Testis (tissue), 3 donors: ENCODE measurements around the gene TSPAN14. TPM values are rescaled to one million over a fixed set of nuclear protein-coding genes. Genes with fewer than 3 reads are reported as not detected.

Experiments
- DNase-seq: peaks from one replicate; pipeline ENCODE4 v3.0.0-alpha.2; 2019
- H3K27ac ChIP-seq, 2 donors: fragments of 200-600 bp; sonication (generic); one replicate each; pipeline ENCODE4 v1.5.1; 2019
- H3K27me3 ChIP-seq: fragments of 200-600 bp; sonication (generic); one replicate; pipeline ENCODE4 v1.5.1; 2019
- H3K36me3 ChIP-seq: fragments of 200-600 bp; sonication (generic); one replicate; pipeline ENCODE4 v1.5.1; 2017; ENCODE audit warnings: low read depth; ENCODE audit errors: missing control alignments
- H3K4me1 ChIP-seq: fragments of 200-600 bp; sonication (generic); one replicate; pipeline ENCODE4 v1.5.1; 2019
- H3K4me3 ChIP-seq, 2 donors: fragments of 200-600 bp; sonication (generic); one replicate each; pipeline ENCODE4 v1.5.1; 2017 to 2019
- H3K9me3 ChIP-seq: fragments of 200-600 bp; sonication (generic); one replicate; pipeline ENCODE4 v1.5.1; 2017
- CTCF ChIP-seq, 3 experiments: fragments of 450-650 bp in 2 of 3; fragments of 200-600 bp in 1 of 3; sonication (generic) in 1 of 3; IDR thresholded peaks; one replicate each; pipeline ENCODE4 v1.5.1; 2016 to 2019; ENCODE audit warnings: antibody characterized with exemption in 3 of 3, mild to moderate bottlenecking in 2 of 3, moderate library complexity in 1 of 3
- POLR2A ChIP-seq: fragments of 450-650 bp; IDR thresholded peaks from one replicate; pipeline ENCODE4 v1.6.1; 2017; ENCODE audit warnings: antibody characterized with exemption, mild to moderate bottlenecking, moderate library complexity
- WGBS, 2 donors: methylation state at CpG; one replicate each; pipeline ENCODE4 v1.1.5; 2018; 5-methylcytosine and 5-hydroxymethylcytosine counted together
- intact Hi-C: fragments of 100-400 bp; cut with DNase I; formaldehyde crosslinking; loops from one replicate; pipeline ENCODE4 v1.15.1; 2023; ENCODE audit warnings: low total_unique reads
- polyA plus RNA-seq: library from polyadenylated mRNA; stranded (reverse); fragments of 350-450 nt; fragmentation: Illumina TruSeq; extraction: RNeasy Lipid Tissue Mini Kit (QIAGEN cat#74804); gene quantifications from one replicate; pipeline ENCODE4 v1.2.3, GENCODE V29; 2014; ENCODE audit warnings: low read depth, low replicate concordance; ENCODE audit not compliant: insufficient read depth
- total RNA-seq, 2 donors: library from RNA; depleted of rRNA; stranded (reverse); fragments of >200 nt; gene quantifications; one replicate each; pipeline ENCODE4 v1.2.3, GENCODE V29; 2016

The TSPAN14 gene
- total and polyA plus RNA-seq, 3 donors from 2014 or later = 59.1 to 64.6 (median 61.4) TPM

- intact Hi-C loops = no loop called here
- DNase-seq = no peak
- 29 to 45% methylated on average over 2 to 3 of the region's 3 CpGs for WGBS, 2 donors
- TF ChIP-seq POLR2A (no peak), CTCF (IDR thresholded peaks at IDR 0.05) (no peak)
- H3K27me3 ChIP-seq = no peaks in the 10 kb centered on the region
- H3K4me1 ChIP-seq = peaks cover 84% of the 10 kb centered on the region
- H3K9me3 ChIP-seq = no peaks in the 10 kb centered on the region
- peak overlapping the region; percentile 75 to 86 for H3K27ac ChIP-seq
- no peak overlapping the region for H3K4me3 ChIP-seq
- no peaks in the 10 kb centered on the region for H3K36me3 ChIP-seq
Observed at GRCh38 chr10:80465451-80465835, 11.3 kb downstream of the TSPAN14 start.

- 88% methylated on average over 10 of the region's 10 CpGs for WGBS, 2 donors
- no peaks in the 10 kb centered on the region for H3K27me3 ChIP-seq
- TF ChIP-seq CTCF (IDR thresholded peaks at IDR 0.05) = no peak
- intact Hi-C loops = no loop called here
- peak overlapping the region; percentile 75 to 86 for H3K27ac ChIP-seq
- no peak overlapping the region for H3K4me3 ChIP-seq
- no peaks in the 10 kb centered on the region for H3K36me3 ChIP-seq
- H3K4me1 ChIP-seq = peaks cover 83% of the 10 kb centered on the region
- no peak for DNase-seq
- H3K9me3 ChIP-seq = no peaks in the 10 kb centered on the region
Observed at GRCh38 chr10:80465839-80466590, 11.9 kb downstream of the TSPAN14 start.

GRCh38 chr10:80466724-80467326 lies 12.7 kb downstream of the TSPAN14 start:
- H3K36me3 ChIP-seq = no peaks in the 10 kb centered on the region
- 66 to 69% methylated on average over 10 of the region's 10 CpGs for WGBS, 2 donors
- TF ChIP-seq POLR2A = no peak
- no peak for TF ChIP-seq CTCF (IDR thresholded peaks at IDR 0.05)
- no peaks in the 10 kb centered on the region for H3K9me3 ChIP-seq
- H3K27me3 ChIP-seq = no peaks in the 10 kb centered on the region
- peaks cover 82% of the 10 kb centered on the region for H3K4me1 ChIP-seq
- no peak overlapping the region for H3K4me3 ChIP-seq
- DNase-seq = no peak
- intact Hi-C loops = no loop called here
- peak overlapping the region; percentile 73 to 86 for H3K27ac ChIP-seq

GRCh38 chr10:80468002-80468401 lies 13.9 kb downstream of the TSPAN14 start:
- Histone ChIP-seq H3K9me3 (no peaks in the 10 kb centered on the region), H3K4me3 (no peak overlapping the region)
- TF ChIP-seq CTCF (IDR thresholded peaks at IDR 0.05) (no peak), POLR2A (no peak)

More at GRCh38 chr10:80468002-80468401, 13.9 kb downstream of the TSPAN14 start:
- DNase-seq = peak; percentile 67
- intact Hi-C loops = no loop called here
- WGBS, 2 donors = 42 to 44% methylated on average over 6 of the region's 6 CpGs
- Histone ChIP-seq H3K4me1 (peaks cover 77% of the 10 kb centered on the region), H3K36me3 (no peaks in the 10 kb centered on the region), H3K27me3 (no peaks in the 10 kb centered on the region), H3K27ac (peak overlapping the region; percentile 73 to 86)
